H1 (cell line): ENCODE results near the gene C10orf95. TPM values are rescaled to one million over a fixed set of nuclear protein-coding genes. Genes with fewer than 3 reads are reported as not detected.

ENCODE experiments used
- ASH2L ChIP-seq: fragments of 200-600, 300-600 bp; sonication (generic); IDR thresholded peaks from one replicate; pipeline ENCODE4 v1.7.1; 2017; ENCODE audit warnings: low read length
- BCL11A ChIP-seq, 2 experiments: IDR thresholded peaks; one replicate each; pipeline ENCODE4 v1.6.1; 2011; ENCODE audit warnings: low read depth in 2 of 2, low read length in 2 of 2, mild to moderate bottlenecking in 2 of 2
- CBX5 ChIP-seq: fragments of 300-800, 300-1000 bp; sonication (generic); IDR thresholded peaks from 2 replicates; pipeline ENCODE4 v1.7.1; 2016; ENCODE audit warnings: antibody characterized with exemption, low read length, low read depth
- CEBPB ChIP-seq: IDR thresholded peaks from 2 replicates; pipeline ENCODE4 v1.6.1; 2012; ENCODE audit warnings: low read depth, low read length
- CHD1 ChIP-seq: IDR thresholded peaks from 2 replicates; pipeline ENCODE4 v1.6.1; 2012; ENCODE audit warnings: low read depth, low read length, improper control_type of control experiment
- CREB1 ChIP-seq: IDR thresholded peaks from 2 replicates; pipeline ENCODE4 v1.6.1; 2012; ENCODE audit warnings: inconsistent platforms
- JUN ChIP-seq: IDR thresholded peaks from 2 replicates; pipeline ENCODE4 v1.6.1; 2011; ENCODE audit warnings: low read depth, mild to moderate bottlenecking, improper control_type of control experiment, low read length
- KDM5A ChIP-seq: fragments of 200-600 bp; IDR thresholded peaks from 2 replicates; pipeline ENCODE4 v1.7.1; 2012; ENCODE audit warnings: mild to moderate bottlenecking, low read length, inconsistent platforms, mixed read lengths
- MAFK ChIP-seq: IDR thresholded peaks from 2 replicates; pipeline ENCODE4 v1.6.1; 2012; ENCODE audit warnings: low read depth, mild to moderate bottlenecking, improper control_type of control experiment, low read length
- POLR2A ChIP-seq, 2 experiments: IDR thresholded peaks; 1 replicate in 1 of 2; 2 replicates in 1 of 2; pipeline ENCODE4 v1.6.1; 2011; ENCODE audit warnings: low read depth in 2 of 2, low read length in 2 of 2, mild to moderate bottlenecking in 2 of 2; ENCODE audit errors: control extremely low read depth in 1 of 2
- POU5F1 ChIP-seq: IDR thresholded peaks from 2 replicates; pipeline ENCODE4 v1.6.1; 2011; ENCODE audit warnings: low read depth, mild to moderate bottlenecking, low read length, moderate library complexity
- SAP30 ChIP-seq: fragments of 300-600 bp; sonication (generic); IDR thresholded peaks from 2 replicates; pipeline ENCODE4 v1.7.1; 2012; ENCODE audit warnings: low read length, moderate library complexity, mild to moderate bottlenecking, inconsistent platforms; ENCODE audit not compliant: insufficient read depth, insufficient replicate concordance
- SIN3A ChIP-seq, 2 experiments: IDR thresholded peaks in 1 of 2; conservative IDR thresholded peaks in 1 of 2; 2 replicates each; pipeline ENCODE4 v1.6.1; 2011 to 2012; ENCODE audit warnings: low read length in 2 of 2, improper control_type of control experiment in 1 of 2, low read depth in 1 of 2, mild to moderate bottlenecking in 1 of 2
- SP4 ChIP-seq: IDR thresholded peaks from 2 replicates; pipeline ENCODE4 v1.6.1; 2012; ENCODE audit warnings: low read length, inconsistent platforms
- SRF ChIP-seq: IDR thresholded peaks from 2 replicates; pipeline ENCODE4 v1.6.1; 2011; ENCODE audit warnings: mild to moderate bottlenecking, low read depth, low read length, moderate library complexity
- TBP ChIP-seq: IDR thresholded peaks from 2 replicates; pipeline ENCODE4 v1.6.1; 2011; ENCODE audit warnings: low read depth, low read length, improper control_type of control experiment
- polyA plus RNA-seq, 7 experiments: library from polyadenylated mRNA; depleted of rRNA in 3 of 7; stranded (reverse) in 5 of 7; unstranded in 2 of 7; fragments of >200 nt in 5 of 7; fragments of 200-250 nt in 2 of 7; gene quantifications; 1 replicate in 5 of 7; 2 replicates in 1 of 7; 4 replicates in 1 of 7; pipeline versions ENCODE4 v1.2.1 to v1.2.3, GENCODE V29; 2011 to 2013; ENCODE audit warnings: missing spikeins in 2 of 7, mixed read lengths in 2 of 7
- total RNA-seq: library from RNA; stranded (reverse); fragmentation: NEBNext Ultra II Directional; extraction: Animal tissue kit (Norgen Biotek cat#: 25700); gene quantifications from 2 replicates; pipeline ENCODE4 v1.2.1, GENCODE V29; 2021
- TF ChIP-seq, protein P1 (sequence below): IDR thresholded peaks from 2 replicates; pipeline ENCODE4 v1.6.1; 2012; ENCODE audit warnings: inconsistent platforms
- TF ChIP-seq, protein P2 (sequence below), 3 experiments: IDR thresholded peaks; 1 replicate in 2 of 3; 2 replicates in 1 of 3; pipeline versions ENCODE4 v1.5.1 to v1.6.1; 2011; ENCODE audit warnings: low read length in 3 of 3, mild to moderate bottlenecking in 3 of 3, inconsistent platforms in 2 of 3, low read depth in 1 of 3, moderate library complexity in 1 of 3; ENCODE audit not compliant: insufficient read depth in 1 of 3; ENCODE audit errors: control extremely low read depth in 1 of 3
- TF ChIP-seq, protein P3 (sequence below): IDR thresholded peaks from 2 replicates; pipeline ENCODE4 v1.6.1; 2012; ENCODE audit warnings: low read length, inconsistent platforms

C10orf95 gene
- total and polyA plus RNA-seq, 2 of the 8 experiments (the other 6 are each of a cell fraction or from before 2014, with no cell fraction given): 0.34 to 0.48 TPM

DNA sequence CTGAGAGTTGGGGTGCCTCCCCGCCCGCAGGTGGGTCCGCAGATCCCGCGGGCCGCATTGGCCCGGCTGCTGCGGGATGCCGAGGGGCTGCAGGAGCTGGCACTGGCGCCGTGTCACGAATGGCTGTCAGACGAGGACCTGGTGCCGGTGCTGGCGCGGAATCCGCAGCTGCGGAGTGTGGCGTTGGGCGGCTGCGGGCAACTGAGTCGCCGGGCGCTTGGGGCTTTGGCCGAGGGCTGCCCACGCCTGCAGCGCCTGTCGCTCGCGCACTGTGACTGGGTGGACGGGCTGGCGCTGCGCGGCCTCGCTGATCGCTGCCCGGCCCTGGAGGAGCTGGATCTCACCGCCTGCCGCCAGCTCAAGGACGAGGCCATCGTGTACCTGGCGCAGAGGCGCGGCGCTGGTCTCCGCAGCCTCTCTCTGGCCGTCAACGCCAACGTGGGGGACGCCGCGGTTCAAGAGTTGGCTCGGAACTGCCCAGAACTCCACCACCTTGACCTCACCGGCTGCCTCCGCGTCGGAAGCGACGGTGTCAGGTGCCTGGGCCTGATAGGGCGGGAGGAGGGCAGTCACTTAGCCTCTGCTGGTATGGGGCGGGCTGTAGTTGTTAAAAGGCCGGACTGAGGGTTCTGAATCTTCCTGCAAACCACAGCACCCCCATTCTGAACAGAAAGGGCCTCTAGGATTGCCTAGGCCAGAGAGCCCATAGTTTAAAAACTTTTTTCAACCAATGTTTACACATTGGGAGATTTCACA, 29.4 kb downstream of the C10orf95 start (continued):
- no peak for TF ChIP-seq SP4
- TF ChIP-seq, protein P1, sequence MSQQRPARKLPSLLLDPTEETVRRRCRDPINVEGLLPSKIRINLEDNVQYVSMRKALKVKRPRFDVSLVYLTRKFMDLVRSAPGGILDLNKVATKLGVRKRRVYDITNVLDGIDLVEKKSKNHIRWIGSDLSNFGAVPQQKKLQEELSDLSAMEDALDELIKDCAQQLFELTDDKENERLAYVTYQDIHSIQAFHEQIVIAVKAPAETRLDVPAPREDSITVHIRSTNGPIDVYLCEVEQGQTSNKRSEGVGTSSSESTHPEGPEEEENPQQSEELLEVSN: peak; percentile 14; the same call in 1 of the 2 replicates
- TF ChIP-seq, protein P2, sequence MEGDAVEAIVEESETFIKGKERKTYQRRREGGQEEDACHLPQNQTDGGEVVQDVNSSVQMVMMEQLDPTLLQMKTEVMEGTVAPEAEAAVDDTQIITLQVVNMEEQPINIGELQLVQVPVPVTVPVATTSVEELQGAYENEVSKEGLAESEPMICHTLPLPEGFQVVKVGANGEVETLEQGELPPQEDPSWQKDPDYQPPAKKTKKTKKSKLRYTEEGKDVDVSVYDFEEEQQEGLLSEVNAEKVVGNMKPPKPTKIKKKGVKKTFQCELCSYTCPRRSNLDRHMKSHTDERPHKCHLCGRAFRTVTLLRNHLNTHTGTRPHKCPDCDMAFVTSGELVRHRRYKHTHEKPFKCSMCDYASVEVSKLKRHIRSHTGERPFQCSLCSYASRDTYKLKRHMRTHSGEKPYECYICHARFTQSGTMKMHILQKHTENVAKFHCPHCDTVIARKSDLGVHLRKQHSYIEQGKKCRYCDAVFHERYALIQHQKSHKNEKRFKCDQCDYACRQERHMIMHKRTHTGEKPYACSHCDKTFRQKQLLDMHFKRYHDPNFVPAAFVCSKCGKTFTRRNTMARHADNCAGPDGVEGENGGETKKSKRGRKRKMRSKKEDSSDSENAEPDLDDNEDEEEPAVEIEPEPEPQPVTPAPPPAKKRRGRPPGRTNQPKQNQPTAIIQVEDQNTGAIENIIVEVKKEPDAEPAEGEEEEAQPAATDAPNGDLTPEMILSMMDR (IDR thresholded peaks at IDR 0.05; ENCODE audit: control extremely low read depth in 1 of 3, insufficient read depth in 1 of 3, low read depth in 1 of 3, low read length in 3 of 3): no peak
- TF ChIP-seq, protein P3, sequence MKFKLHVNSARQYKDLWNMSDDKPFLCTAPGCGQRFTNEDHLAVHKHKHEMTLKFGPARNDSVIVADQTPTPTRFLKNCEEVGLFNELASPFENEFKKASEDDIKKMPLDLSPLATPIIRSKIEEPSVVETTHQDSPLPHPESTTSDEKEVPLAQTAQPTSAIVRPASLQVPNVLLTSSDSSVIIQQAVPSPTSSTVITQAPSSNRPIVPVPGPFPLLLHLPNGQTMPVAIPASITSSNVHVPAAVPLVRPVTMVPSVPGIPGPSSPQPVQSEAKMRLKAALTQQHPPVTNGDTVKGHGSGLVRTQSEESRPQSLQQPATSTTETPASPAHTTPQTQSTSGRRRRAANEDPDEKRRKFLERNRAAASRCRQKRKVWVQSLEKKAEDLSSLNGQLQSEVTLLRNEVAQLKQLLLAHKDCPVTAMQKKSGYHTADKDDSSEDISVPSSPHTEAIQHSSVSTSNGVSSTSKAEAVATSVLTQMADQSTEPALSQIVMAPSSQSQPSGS: no peak
- no peak for TF ChIP-seq ASH2L
- TF ChIP-seq POU5F1: no peak
- no peak for TF ChIP-seq JUN
- no peak for TF ChIP-seq CEBPB
- TF ChIP-seq SAP30: no peak
- TF ChIP-seq CHD1: no peak
- no peak for TF ChIP-seq MAFK
- TF ChIP-seq CBX5: no peak
- no peak for TF ChIP-seq KDM5A
- TF ChIP-seq SRF: no peak
- 0 out of 2 replicates have a peak, but pooled peaks have one; percentile 10 for TF ChIP-seq CREB1
- peak in 1 of 2 experiments; percentile 27; a peak in 2 of 3 replicates for TF ChIP-seq POLR2A (IDR thresholded peaks at IDR 0.05; ENCODE audit: control extremely low read depth in 1 of 2, low read depth in 2 of 2, low read length in 2 of 2)
- 0 out of 2 replicates have a peak, but pooled peaks have one; percentile 21 for TF ChIP-seq TBP
- no peak for TF ChIP-seq BCL11A (IDR thresholded peaks at IDR 0.05; ENCODE audit: low read depth in 2 of 2, low read length in 2 of 2)
- peak in 1 of 2 experiments; percentile 9; a peak in 1 of 4 replicates for TF ChIP-seq SIN3A (conservative IDR thresholded peaks at IDR 0.05 in 1 of 2, IDR thresholded peaks at IDR 0.05 in 1 of 2; ENCODE audit: low read depth in 1 of 2, low read length in 2 of 2)
